K562 (cell line): ENCODE measurements around the gene RAPSN.

Experiments used
- CHAMP1 ChIP-seq: fragments of 450-650 bp; IDR thresholded peaks from 2 replicates; pipeline ENCODE4 v1.6.1; 2016; ENCODE audit warnings: mild to moderate bottlenecking
- ELF4 ChIP-seq: fragments of 450-650 bp; formaldehyde crosslinking; IDR thresholded peaks from 2 replicates; pipeline ENCODE4 v1.4.0; 2022; ENCODE audit warnings: missing genetic modification characterization
- RAD21 ChIP-seq, 2 experiments: fragments of 250-450 bp in 1 of 2; fragments of 450-650 bp in 1 of 2; sonication (Bioruptor Pico) in 1 of 2; formaldehyde crosslinking in 1 of 2; IDR thresholded peaks in 1 of 2; conservative IDR thresholded peaks in 1 of 2; 2 replicates each; pipeline versions ENCODE4 v1.4.0 to v1.8.0; 2020 to 2022; ENCODE audit warnings: mild to moderate bottlenecking in 2 of 2, moderate library complexity in 1 of 2
- REST ChIP-seq, 2 experiments: fragments of 450-650 bp; formaldehyde crosslinking in 1 of 2; IDR thresholded peaks; 2 replicates each; pipeline versions ENCODE4 v1.4.0 to v1.6.1; 2014 to 2020; ENCODE audit warnings: mild to moderate bottlenecking in 2 of 2, borderline replicate concordance in 1 of 2, low read depth in 1 of 2
- TEAD1 ChIP-seq, 2 experiments: fragments of 450-650 bp in 1 of 2; sonication (generic) in 1 of 2; formaldehyde crosslinking; IDR thresholded peaks; 2 replicates each; pipeline versions ENCODE4 v1.4.0 to v1.8.0; 2020 to 2022; ENCODE audit warnings: mild to moderate bottlenecking in 2 of 2, missing genetic modification reagents in 1 of 2
- TRIM24 ChIP-seq, 2 experiments: fragments of 450-650 bp; IDR thresholded peaks; 2 replicates each; pipeline ENCODE4 v1.6.1; 2016
- XRCC3 ChIP-seq: fragments of 450-650 bp; IDR thresholded peaks from 2 replicates; pipeline ENCODE4 v1.6.1; 2017; ENCODE audit warnings: mild to moderate bottlenecking, moderate library complexity
- ZC3H11A ChIP-seq: IDR thresholded peaks from 2 replicates; pipeline ENCODE4 v1.6.1; 2012; ENCODE audit warnings: low read depth, low read length, improper control_type of control experiment
- ZNF384 ChIP-seq: IDR thresholded peaks from 2 replicates; pipeline ENCODE4 v1.6.1; 2012; ENCODE audit warnings: low read depth, low read length, improper control_type of control experiment

GRCh38 chr11:47470671-47471070 is 21.7 kb upstream of the RAPSN start:
- TF ChIP-seq RAD21 (CRISPR knock-in tag; conservative IDR thresholded peaks at IDR 0.05 in 1 of 2, IDR thresholded peaks at IDR 0.05 in 1 of 2): no peak
- no peak for TF ChIP-seq ZC3H11A
- no peak for TF ChIP-seq CHAMP1
- TF ChIP-seq XRCC3: no peak
- TF ChIP-seq ZNF384: no peak
- no peak for TF ChIP-seq ELF4
- no peak for TF ChIP-seq REST (IDR thresholded peaks at IDR 0.05; ENCODE audit: borderline replicate concordance)
- no peak for TF ChIP-seq REST (CRISPR knock-in tag; IDR thresholded peaks at IDR 0.05; ENCODE audit: low read depth)
- no peak for TF ChIP-seq TEAD1 (CRISPR knock-in tag; IDR thresholded peaks at IDR 0.05)
- no peak for TF ChIP-seq TRIM24 (IDR thresholded peaks at IDR 0.05)
